H1 (cell line): ENCODE measurements around the gene RAMP1. TPM values are rescaled to one million over a fixed set of nuclear protein-coding genes. Genes with fewer than 3 reads are reported as not detected.

Experiments
- CTCF ChIA-PET: fragments of 300-600 bp; sonication (Branson Sonifier 250); formaldehyde crosslinking; loops from one replicate; lab custom pipeline; 2021; ENCODE audit not compliant: partially characterized antibody; lab: Charles Lee
- POLR2A ChIA-PET: fragments of 300-600 bp; sonication (Branson Sonifier 250); formaldehyde crosslinking; loops from one replicate; lab custom pipeline; 2021; ENCODE audit warnings: inconsistent platforms; ENCODE audit not compliant: partially characterized antibody; lab: Charles Lee
- DNase-seq, 2 experiments: peaks; one replicate each; pipeline versions ENCODE4 v3.0.0 to v3.0.0-alpha.2; 2010 to 2022; ENCODE audit warnings: low spot score in 2 of 2, low read depth in 1 of 2, mixed read lengths in 1 of 2
- FAIRE-seq: peaks from 2 replicates; lab custom pipeline; 2011; peaks lifted over from hg19 to GRCh38; lab: Jason Lieb, UNC
- H2AFZ ChIP-seq: 2 replicates; pipeline ENCODE4 v1.8.1; 2012; ENCODE audit warnings: low read length, inconsistent platforms
- H2AK5ac ChIP-seq: 2 replicates; pipeline ENCODE4 v1.6.1; 2013; ENCODE audit warnings: low read depth, low read length
- H2BK120ac ChIP-seq: replicated peaks from 2 replicates; pipeline ENCODE3; 2013; ENCODE audit warnings: low read depth, low read length, inconsistent platforms
- H2BK12ac ChIP-seq: 2 replicates; pipeline ENCODE4 v1.6.1; 2013; ENCODE audit warnings: low read depth, low read length
- H2BK15ac ChIP-seq: 2 replicates; pipeline ENCODE4 v1.6.1; 2013; ENCODE audit warnings: low read length
- H2BK20ac ChIP-seq: 2 replicates; pipeline ENCODE4 v1.6.1; 2013; ENCODE audit warnings: low read length
- H2BK5ac ChIP-seq: 2 replicates; pipeline ENCODE4 v1.6.1; 2013; ENCODE audit warnings: low read depth, low read length
- H3K14ac ChIP-seq: 2 replicates; pipeline ENCODE4 v1.6.1; 2013; ENCODE audit warnings: inconsistent platforms; ENCODE audit not compliant: insufficient read length
- H3K18ac ChIP-seq: 2 replicates; pipeline ENCODE4 v1.6.1; 2013; ENCODE audit warnings: low read length; ENCODE audit errors: extremely low read depth
- H3K23ac ChIP-seq: 2 replicates; pipeline ENCODE4 v1.6.1; 2013; ENCODE audit warnings: inconsistent platforms; ENCODE audit not compliant: insufficient read length
- H3K23me2 ChIP-seq: 2 replicates; pipeline ENCODE4 v1.6.1; 2013; ENCODE audit warnings: low read depth, low read length
- H3K27ac ChIP-seq: 2 replicates; pipeline ENCODE4 v1.6.1; 2011; ENCODE audit warnings: low read depth, low read length, inconsistent platforms
- H3K27me3 ChIP-seq, 4 experiments: replicated peaks in 1 of 4; 1 replicate in 1 of 4; 2 replicates in 3 of 4; pipeline versions ENCODE4 v1.6.1 to v1.8.1; 2011 to 2013; ENCODE audit warnings: low read length in 3 of 4, mild to moderate bottlenecking in 3 of 4, inconsistent platforms in 2 of 4, mixed read lengths in 2 of 4, moderate library complexity in 1 of 4; ENCODE audit not compliant: control insufficient read depth in 3 of 4, insufficient read depth in 3 of 4; ENCODE audit errors: extremely low read depth in 1 of 4
- H3K36me3 ChIP-seq, 4 experiments: 2 replicates each; pipeline versions ENCODE4 v1.6.1 to v1.8.1; 2011 to 2013; ENCODE audit warnings: mild to moderate bottlenecking in 4 of 4, low read length in 3 of 4, moderate library complexity in 2 of 4, control low read depth in 1 of 4, inconsistent platforms in 1 of 4; ENCODE audit not compliant: insufficient read depth in 4 of 4, control insufficient read depth in 2 of 4
- H3K4ac ChIP-seq: replicated peaks from 2 replicates; pipeline ENCODE3; 2013; ENCODE audit warnings: low read length, low read depth, mixed read lengths, inconsistent platforms; ENCODE audit not compliant: insufficient read length
- H3K4me1 ChIP-seq, 4 experiments: replicated peaks in 1 of 4; 1 replicate in 1 of 4; 2 replicates in 3 of 4; pipeline versions ENCODE4 v1.6.1 to v1.8.1; 2011 to 2013; ENCODE audit warnings: low read length in 3 of 4, inconsistent platforms in 2 of 4, mixed read lengths in 1 of 4; ENCODE audit not compliant: insufficient read depth in 4 of 4, control insufficient read depth in 3 of 4
- H3K4me2 ChIP-seq, 2 experiments: 2 replicates each; pipeline versions ENCODE4 v1.6.1 to v1.8.1; 2011 to 2013; ENCODE audit warnings: low read depth in 2 of 2, low read length in 2 of 2, control low read depth in 1 of 2, inconsistent platforms in 1 of 2, mild to moderate bottlenecking in 1 of 2; ENCODE audit not compliant: insufficient read depth in 1 of 2
- H3K4me3 ChIP-seq, 4 experiments: fragments of 200-600, 300-600 bp in 1 of 4; sonication (generic), shearing (Covaris generic), sonication (Bioruptor Twin) in 1 of 4; 2 replicates each; pipeline versions ENCODE4 v1.5.1 to v1.8.1; 2011 to 2016; ENCODE audit warnings: low read length in 4 of 4, low read depth in 3 of 4, control low read depth in 2 of 4, inconsistent platforms in 2 of 4, mild to moderate bottlenecking in 2 of 4, mixed read lengths in 1 of 4, moderate library complexity in 1 of 4; ENCODE audit not compliant: insufficient read depth in 2 of 4; ENCODE audit errors: extremely low read depth in 1 of 4
- H3K56ac ChIP-seq: replicated peaks from 2 replicates; pipeline ENCODE3; 2013; ENCODE audit warnings: low read depth, mild to moderate bottlenecking, mixed read lengths, low read length, inconsistent platforms; ENCODE audit not compliant: insufficient read length
- H3K79me1 ChIP-seq: 2 replicates; pipeline ENCODE4 v1.6.1; 2013; ENCODE audit warnings: low read depth, low read length, control low read depth
- H3K79me2 ChIP-seq, 2 experiments: 2 replicates each; pipeline versions ENCODE4 v1.6.1 to v1.8.1; 2012 to 2013; ENCODE audit warnings: low read length in 2 of 2, mild to moderate bottlenecking in 2 of 2, inconsistent platforms in 1 of 2; ENCODE audit not compliant: insufficient read depth in 2 of 2, control insufficient read depth in 1 of 2
- H3K9ac ChIP-seq, 4 experiments: replicated peaks in 1 of 4; 1 replicate in 1 of 4; 2 replicates in 3 of 4; pipeline versions ENCODE4 v1.6.1 to v1.8.1; 2011 to 2013; ENCODE audit warnings: low read depth in 3 of 4, low read length in 3 of 4, control low read depth in 2 of 4, mild to moderate bottlenecking in 2 of 4, moderate library complexity in 2 of 4, inconsistent platforms in 1 of 4; ENCODE audit errors: extremely low read depth in 1 of 4
- H3K9me3 ChIP-seq, 2 experiments: 2 replicates each; pipeline versions ENCODE4 v1.6.1 to v1.8.1; 2012 to 2013; ENCODE audit warnings: mild to moderate bottlenecking in 2 of 2, moderate library complexity in 2 of 2, control low read depth in 1 of 2, inconsistent platforms in 1 of 2, low read depth in 1 of 2, low read length in 1 of 2, mixed read lengths in 1 of 2; ENCODE audit not compliant: insufficient read depth in 2 of 2
- H4K20me1 ChIP-seq, 2 experiments: replicated peaks in 1 of 2; 2 replicates each; pipeline versions ENCODE3 to v1.8.1; 2011 to 2013; ENCODE audit warnings: inconsistent platforms in 2 of 2, low read length in 2 of 2, mild to moderate bottlenecking in 1 of 2; ENCODE audit not compliant: insufficient read depth in 2 of 2, control insufficient read depth in 1 of 2
- H4K5ac ChIP-seq: 2 replicates; pipeline ENCODE4 v1.6.1; 2013; ENCODE audit warnings: low read length, low read depth, mixed read lengths, inconsistent platforms; ENCODE audit not compliant: insufficient read length
- H4K8ac ChIP-seq: 2 replicates; pipeline ENCODE4 v1.8.0; 2013; ENCODE audit warnings: mild to moderate bottlenecking, moderate library complexity, low read length, inconsistent platforms; ENCODE audit not compliant: insufficient read depth; ENCODE audit errors: extremely low read depth
- H4K91ac ChIP-seq: replicated peaks from 2 replicates; pipeline ENCODE3; 2013; ENCODE audit warnings: low read length, mixed read lengths, inconsistent platforms; ENCODE audit not compliant: insufficient read length
- E2F6 ChIP-seq: IDR thresholded peaks from 2 replicates; pipeline ENCODE4 v1.6.1; 2012; ENCODE audit warnings: inconsistent platforms
- HDAC6 ChIP-seq: IDR thresholded peaks from one replicate; pipeline ENCODE4 v1.7.1; 2012; ENCODE audit warnings: low read depth, mild to moderate bottlenecking, inconsistent platforms, low read length, moderate library complexity
- JUN ChIP-seq: IDR thresholded peaks from 2 replicates; pipeline ENCODE4 v1.6.1; 2011; ENCODE audit warnings: low read depth, mild to moderate bottlenecking, improper control_type of control experiment, low read length
- MAX ChIP-seq: IDR thresholded peaks from 2 replicates; pipeline ENCODE4 v1.6.1; 2012; ENCODE audit warnings: inconsistent platforms
- NRF1 ChIP-seq: IDR thresholded peaks from 2 replicates; pipeline ENCODE4 v1.6.1; 2011; ENCODE audit warnings: mild to moderate bottlenecking, low read depth, low read length, improper control_type of control experiment
- RAD21 ChIP-seq, 2 experiments: IDR thresholded peaks in 1 of 2; conservative IDR thresholded peaks in 1 of 2; 2 replicates each; pipeline ENCODE4 v1.6.1; 2011; ENCODE audit warnings: low read depth in 2 of 2, low read length in 2 of 2, improper control_type of control experiment in 1 of 2, inconsistent platforms in 1 of 2, mild to moderate bottlenecking in 1 of 2, moderate library complexity in 1 of 2
- RFX5 ChIP-seq: IDR thresholded peaks from 2 replicates; pipeline ENCODE4 v1.6.1; 2011; ENCODE audit warnings: low read depth, low read length, improper control_type of control experiment, borderline replicate concordance
- RNF2 ChIP-seq: fragments of 200-900, 300-1000 bp; sonication (generic); IDR thresholded peaks from 2 replicates; pipeline ENCODE4 v1.7.1; 2016; ENCODE audit warnings: borderline replicate concordance, low read depth, mild to moderate bottlenecking, antibody characterized with exemption, low read length; ENCODE audit not compliant: poor library complexity, severe bottlenecking; ENCODE audit errors: missing control alignments
- ZNF274 ChIP-seq: IDR thresholded peaks from 2 replicates; pipeline ENCODE4 v1.7.0; 2012; ENCODE audit warnings: low read length, borderline replicate concordance; ENCODE audit errors: extremely low read depth
- WGBS, 2 experiments: shearing (Covaris generic) in 1 of 2; methylation state at CpG; one replicate each; pipeline versions ENCODE4 v1.1.6 to v1.1.7; 2013 to 2015; ENCODE audit warnings: low lambda C conversion rate in 2 of 2, mixed read lengths in 2 of 2, inconsistent platforms in 1 of 2, low coverage in 1 of 2, missing lambda C conversion rate in 1 of 2; ENCODE audit not compliant: insufficient replicate concordance in 2 of 2, insufficient coverage in 1 of 2, insufficient read length in 1 of 2; ENCODE audit errors: extremely low coverage in 1 of 2, missing lambda C conversion rate in 1 of 2; 5-methylcytosine and 5-hydroxymethylcytosine counted together
- polyA plus RNA-seq, 7 experiments: library from polyadenylated mRNA; depleted of rRNA in 3 of 7; stranded (reverse) in 5 of 7; unstranded in 2 of 7; fragments of >200 nt in 5 of 7; fragments of 200-250 nt in 2 of 7; gene quantifications; 1 replicate in 5 of 7; 2 replicates in 1 of 7; 4 replicates in 1 of 7; pipeline versions ENCODE4 v1.2.1 to v1.2.3, GENCODE V29; 2011 to 2013; ENCODE audit warnings: missing spikeins in 2 of 7, mixed read lengths in 2 of 7
- total RNA-seq: library from RNA; stranded (reverse); fragmentation: NEBNext Ultra II Directional; extraction: Animal tissue kit (Norgen Biotek cat#: 25700); gene quantifications from 2 replicates; pipeline ENCODE4 v1.2.1, GENCODE V29; 2021

Gene RAMP1
- total and polyA plus RNA-seq, 2 of the 8 experiments (the other 6 are each of a cell fraction or from before 2014, with no cell fraction given), result 0.65 to 4.3 TPM

- H3K4me1 ChIP-seq, result no peaks in the 10 kb centered on the region; a peak in 2 of 7 replicates
- no peak overlapping the region for H4K5ac ChIP-seq
- H3K36me3 ChIP-seq, result no peaks in the 10 kb centered on the region
- H3K79me1 ChIP-seq, result no peaks in the 10 kb centered on the region; the same call in 1 of the 2 replicates
- H3K4ac ChIP-seq, result no peak overlapping the region
- CTCF ChIA-PET, result interaction anchor here (1.0 to 2.0 kb wide), 6 partner anchors 8 to 68 kb away, joined by 3 to 7 read pairs (median 3); no protein-coding TSS in a partner anchor
- no peak overlapping the region for H4K91ac ChIP-seq
- no peak overlapping the region for H2BK120ac ChIP-seq
- POLR2A ChIA-PET, result interaction anchor here (1.1 kb wide), 1 partner anchor 205 kb away, joined by 3 read pairs; no protein-coding TSS in a partner anchor
- H3K27me3 ChIP-seq, result no peaks in the 10 kb centered on the region; a peak in 1 of 7 replicates
- no peaks in the 10 kb centered on the region for H3K79me2 ChIP-seq
- no peak for FAIRE-seq
- H3K14ac ChIP-seq, result no peak overlapping the region
- peak overlapping the region; percentile 6 for H3K56ac ChIP-seq
- no peak overlapping the region for H4K8ac ChIP-seq
- H3K9me3 ChIP-seq, result 0 out of 4 replicates have a peak, but pooled peaks cover 0 to 3% of the 10 kb centered on the region in 2 experiments
- H3K9ac ChIP-seq, result no peak overlapping the region
- no peak overlapping the region for H2AK5ac ChIP-seq
- no peak overlapping the region for H3K4me3 ChIP-seq
- H3K23ac ChIP-seq, result no peak overlapping the region
- no peaks in the 10 kb centered on the region for H4K20me1 ChIP-seq
- no peak overlapping the region for H3K4me2 ChIP-seq
- no peak overlapping the region for H3K18ac ChIP-seq
- H3K23me2 ChIP-seq, result no peaks in the 10 kb centered on the region
- H3K27ac ChIP-seq, result no peak overlapping the region
- H2BK15ac ChIP-seq, result no peak overlapping the region
- H2BK12ac ChIP-seq, result no peak overlapping the region
- no peak overlapping the region for H2BK20ac ChIP-seq
- no peak overlapping the region for H2BK5ac ChIP-seq
- H2AFZ ChIP-seq, result no peak overlapping the region
- 85% methylated on average over 15 of the region's 22 CpGs; no CpG with 5 or more reads in 1 of the 2 experiments for WGBS, 2 experiments
- no peak for DNase-seq
- no peak for TF ChIP-seq HDAC6
- TF ChIP-seq RFX5, result no peak
- peak; percentile 23 to 48; a peak in 3 of 4 replicates for TF ChIP-seq RAD21 (IDR thresholded peaks at IDR 0.05 in 1 of 2, conservative IDR thresholded peaks at IDR 0.05 in 1 of 2; ENCODE audit: low read depth in 2 of 2, low read length in 2 of 2)
- TF ChIP-seq ZNF274, result no peak
- TF ChIP-seq RNF2, result no peak
- TF ChIP-seq E2F6, result no peak
- no peak for TF ChIP-seq JUN
- no peak for TF ChIP-seq MAX
- no peak for TF ChIP-seq NRF1
Observed at GRCh38 chr2:237901932-237902850, 42.8 kb downstream of the RAMP1 start.
